Stimulated activated CD4-positive, alpha-beta T cell treated with anti-CD3 and anti-CD28 coated beads, Interleukin-12 subunit alpha, Interleukin-12 subunit beta, amount 100 ng/mL, for 48 hours (primary cell): ENCODE data around the gene CDC42EP4.
"Not testable (repeated sequence)": the region's sequence is repeated elsewhere in the genome, so short reads cannot be mapped to it uniquely, and the experiment has no call there.

Source experiments
- DNase-seq, 3 donors: peaks; one replicate each; pipeline ENCODE4 v3.0.0-alpha.2; 2020; ENCODE audit warnings: low read depth in 2 of 3, low spot score in 1 of 3

CDC42EP4 gene

DNA sequence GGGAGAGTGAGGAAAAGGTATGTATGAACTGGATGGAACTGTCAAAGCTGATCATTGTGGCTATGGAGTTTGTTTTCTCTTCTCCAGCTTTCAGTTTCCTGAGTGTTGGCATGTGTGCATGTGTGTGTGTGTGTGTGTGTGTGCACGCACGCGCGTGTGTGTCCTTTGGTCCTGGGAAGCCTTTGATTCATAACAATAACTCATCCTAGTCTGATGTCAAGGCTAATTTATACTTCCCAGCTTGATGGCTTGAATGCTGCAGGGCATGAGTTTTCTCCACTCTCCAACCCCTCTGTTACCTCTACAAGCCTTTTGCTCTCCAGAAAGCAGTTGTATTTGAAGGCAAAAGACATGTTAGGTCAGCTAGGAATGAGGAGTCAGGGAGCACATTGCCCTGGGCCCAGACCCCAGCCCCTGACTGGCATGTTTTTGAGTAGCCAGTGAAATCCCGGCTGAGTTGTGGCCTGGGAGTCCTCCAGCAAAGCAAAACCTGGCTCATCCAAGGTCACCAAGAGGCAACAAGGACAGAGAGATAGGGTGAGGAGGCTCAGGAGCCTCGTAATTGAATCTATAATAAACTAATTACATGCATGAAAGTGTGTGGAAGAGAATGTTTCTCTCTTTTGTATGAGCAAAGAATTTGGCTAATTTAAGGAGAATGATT is 8.9 kb upstream of the CDC42EP4 start:
- DNase-seq = no peak

DNA sequence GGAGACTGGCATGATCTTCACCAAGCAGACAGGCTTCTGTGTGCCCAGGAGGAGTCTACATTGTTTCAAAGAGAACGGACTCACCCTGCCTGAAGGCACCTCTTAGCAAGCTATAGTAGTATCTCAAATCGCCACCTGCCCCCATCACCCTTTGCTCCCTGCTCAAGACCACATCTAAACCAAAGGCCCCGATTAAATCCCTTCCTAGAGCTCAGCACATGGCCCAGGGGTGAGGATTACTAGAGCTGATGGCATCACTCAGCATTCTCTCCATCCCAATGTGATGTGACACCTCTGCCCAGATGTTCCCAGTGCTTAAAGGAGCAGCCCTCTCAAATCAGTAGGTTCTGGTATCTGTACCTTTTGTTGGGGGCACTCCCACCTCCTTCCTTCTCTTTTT is 8.0 kb upstream of the CDC42EP4 start:
- no peak for DNase-seq

DNA sequence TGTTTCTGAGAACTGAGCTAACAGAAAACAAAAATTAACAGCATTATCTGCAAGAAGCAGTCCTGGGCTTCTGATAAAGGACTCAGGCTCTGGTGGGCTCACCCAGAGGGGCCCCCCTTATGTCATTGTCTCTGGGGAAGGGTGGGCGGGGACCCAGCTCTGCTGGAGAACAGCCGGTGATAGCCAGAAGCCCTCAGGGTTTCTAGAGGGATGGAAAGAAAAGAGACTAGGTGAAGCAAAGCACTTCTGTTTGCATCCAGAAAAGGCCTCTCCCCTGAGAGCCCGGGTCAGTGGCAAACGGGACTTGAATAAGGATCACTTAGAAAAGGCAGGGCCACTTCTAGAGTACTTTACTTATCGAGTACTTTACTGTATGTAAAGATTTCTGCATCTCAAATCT is 7.0 kb upstream of the CDC42EP4 start:
- DNase-seq = no peak

DNA sequence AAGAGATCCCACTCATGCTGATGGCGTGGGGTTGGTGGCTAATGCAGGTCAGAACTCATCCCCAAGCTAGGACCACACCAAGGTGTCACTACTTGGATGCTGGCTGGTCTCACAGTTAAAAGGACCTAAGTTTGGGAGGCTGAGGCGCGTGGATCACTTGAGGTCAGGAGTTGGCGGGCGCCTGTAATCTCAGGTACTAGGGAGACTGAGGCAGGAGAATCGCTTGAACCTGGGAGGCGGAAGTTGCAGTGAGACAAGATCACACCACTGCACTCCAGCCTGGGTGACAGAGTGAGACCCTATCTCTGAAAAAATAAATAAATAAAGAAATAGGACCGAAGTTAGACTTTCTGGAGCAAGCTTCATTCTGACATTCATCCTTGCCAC is 6.6 kb upstream of the CDC42EP4 start:
- DNase-seq = no peak

DNA sequence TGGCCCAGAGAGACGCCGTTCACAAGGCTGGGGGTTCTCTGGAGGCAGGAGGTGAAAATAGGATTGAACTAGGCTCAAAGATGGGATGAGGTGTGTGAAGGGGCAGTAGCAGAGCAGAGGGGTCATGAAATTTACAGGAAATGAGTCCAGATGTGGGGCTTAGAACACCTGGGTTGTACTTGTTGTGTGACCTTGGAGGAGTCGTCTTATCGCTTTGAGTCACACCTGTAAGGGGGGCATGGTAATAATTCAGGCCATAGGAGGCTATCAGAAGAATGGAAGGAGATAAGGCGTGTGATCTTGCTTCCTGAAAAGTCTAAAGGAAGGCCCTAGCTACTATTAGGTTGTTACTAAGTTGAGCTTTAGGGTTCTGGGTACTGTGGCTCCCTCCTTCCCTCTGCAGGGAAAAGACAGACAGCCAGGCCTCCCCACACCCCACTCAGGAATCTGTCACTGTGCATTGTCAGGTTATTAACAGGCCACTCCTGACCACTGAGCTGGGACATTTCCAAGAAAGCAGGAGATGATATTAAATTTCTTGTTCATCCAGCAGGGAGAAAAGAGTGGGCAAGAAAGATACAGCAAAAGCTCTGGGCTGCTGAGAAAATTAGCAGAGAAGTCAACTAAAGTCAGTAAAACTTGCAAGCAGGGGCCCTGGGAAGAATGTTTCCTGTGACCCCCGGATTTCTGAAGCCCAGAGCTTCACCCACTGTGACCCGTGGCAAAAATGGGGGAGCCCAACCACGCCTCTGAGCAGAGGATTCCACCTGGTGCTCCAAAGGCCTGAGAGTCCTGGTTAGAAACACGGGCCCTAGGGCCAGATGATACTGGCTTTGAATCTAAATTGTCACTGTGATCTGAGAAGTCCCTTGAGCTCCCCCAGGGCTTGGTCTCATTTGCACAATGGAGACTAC is 6.0 kb upstream of the CDC42EP4 start:
- no peak for DNase-seq

DNA sequence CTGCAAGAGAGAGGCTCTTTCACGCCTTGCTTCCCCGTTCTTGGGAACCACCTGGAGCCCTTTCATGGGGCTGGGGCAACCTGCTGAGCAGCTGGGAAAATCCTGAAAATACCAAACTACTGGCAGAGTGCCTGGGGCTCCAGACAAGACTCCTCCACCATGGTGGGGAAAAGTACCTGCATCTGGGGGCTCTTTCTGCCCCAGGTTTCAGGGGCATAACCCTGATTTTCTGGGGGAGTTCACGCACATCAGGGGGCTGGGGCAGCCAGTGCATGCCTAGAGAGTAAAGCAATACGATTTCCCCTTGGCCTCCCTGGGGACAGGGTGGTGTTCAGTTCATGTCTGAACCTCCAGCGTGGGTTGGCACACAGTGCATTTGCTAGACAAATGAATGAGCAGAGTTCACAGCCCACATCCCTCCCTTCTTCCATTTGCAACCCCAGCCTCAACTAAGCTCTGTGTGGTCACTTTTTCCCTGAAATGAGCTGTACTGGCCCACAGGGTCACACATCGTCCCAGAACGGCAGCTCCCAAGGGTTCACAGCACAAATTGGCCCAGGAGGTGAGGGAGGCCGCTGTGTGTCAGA is 5.2 kb upstream of the CDC42EP4 start:
- DNase-seq = no peak

DNA sequence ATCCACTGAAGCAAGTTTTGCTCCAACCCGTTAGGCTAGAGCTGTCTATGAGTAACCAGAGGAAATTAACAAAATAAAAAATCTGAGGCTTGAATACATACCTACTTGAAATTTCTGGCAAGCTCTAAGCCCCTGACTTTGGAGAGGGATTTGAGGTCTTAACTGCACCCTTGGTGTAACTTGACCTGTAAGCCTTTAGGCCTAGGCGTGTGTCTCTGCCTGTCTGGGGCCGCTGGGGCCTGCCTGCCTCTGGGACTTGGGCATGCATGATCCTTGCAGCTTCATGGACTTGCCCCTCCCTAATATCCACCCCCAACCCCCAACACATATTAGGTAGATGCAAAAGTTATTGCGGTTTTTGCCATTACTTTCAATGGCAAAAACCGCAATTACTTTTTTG is 3.7 kb upstream of the CDC42EP4 start:
- no peak for DNase-seq

DNA sequence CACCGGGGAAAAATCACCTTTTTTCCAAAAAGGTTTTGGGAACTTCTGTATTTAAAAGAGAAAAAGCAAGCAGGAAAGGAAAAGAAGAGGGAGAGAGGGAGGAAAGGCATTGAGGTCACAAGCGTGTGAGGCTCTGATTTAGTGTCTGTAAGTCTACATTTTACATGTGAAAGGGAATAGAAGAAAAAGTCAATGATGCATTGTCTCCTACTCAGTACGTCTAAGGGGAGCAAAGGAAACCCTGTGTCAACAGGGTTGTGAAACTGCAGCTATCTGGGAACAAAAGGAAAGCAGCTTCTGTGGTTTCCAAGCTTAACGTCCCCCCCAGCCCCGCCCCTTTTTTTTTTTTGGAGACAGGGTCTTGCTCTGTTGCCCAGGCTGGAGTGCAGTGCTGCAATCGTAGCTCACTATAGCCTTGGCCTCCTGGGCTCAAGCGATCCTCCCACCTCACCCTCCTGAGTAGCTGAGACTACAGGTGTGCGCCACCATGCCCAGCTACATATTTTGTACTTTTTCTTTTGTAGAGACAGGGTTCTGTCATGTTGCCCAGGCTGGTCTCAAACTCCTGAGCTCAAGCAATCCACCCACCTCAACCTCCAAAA is 1.8 kb upstream of the CDC42EP4 start:
- DNase-seq = no peak

DNA sequence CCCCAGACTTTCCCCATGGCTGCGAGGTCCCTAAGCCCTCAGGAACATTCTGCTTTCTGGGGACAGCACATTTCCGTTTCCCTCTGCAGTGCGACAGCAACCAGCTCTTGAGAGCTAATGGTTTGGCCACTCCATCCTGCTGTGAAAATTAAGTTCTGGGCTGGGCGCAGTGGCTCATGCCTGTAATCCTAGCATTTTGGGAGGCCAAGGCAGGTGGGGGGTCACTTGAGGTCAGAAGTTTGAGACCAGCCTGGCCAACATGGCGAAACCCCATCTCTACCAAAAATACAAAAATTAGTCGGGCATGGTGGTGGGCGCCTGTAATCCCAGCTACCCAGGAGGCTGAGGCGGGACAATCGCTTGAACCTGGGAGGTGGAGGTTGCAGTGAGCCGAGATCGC is 1.1 kb upstream of the CDC42EP4 start:
- not testable (repeated sequence) for DNase-seq

DNA sequence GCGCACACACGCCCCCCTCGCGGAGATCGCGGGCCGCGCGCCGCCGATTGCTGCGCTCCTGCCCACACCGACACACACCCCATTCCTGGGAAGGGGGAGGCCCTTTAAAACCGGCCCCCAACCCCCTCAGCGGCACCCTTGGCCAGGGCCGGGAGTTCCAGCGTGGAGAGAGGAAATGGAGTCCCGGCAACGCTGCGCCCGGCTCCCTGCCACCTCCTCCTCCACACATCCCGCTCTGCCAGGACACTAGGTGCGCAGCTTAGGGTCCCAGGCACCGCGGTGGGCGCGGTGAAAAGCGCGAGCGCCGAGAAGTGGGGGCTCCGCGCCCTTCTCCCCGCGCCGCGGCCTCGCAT is 397 bp downstream of the CDC42EP4 start:
- DNase-seq = no peak

DNA sequence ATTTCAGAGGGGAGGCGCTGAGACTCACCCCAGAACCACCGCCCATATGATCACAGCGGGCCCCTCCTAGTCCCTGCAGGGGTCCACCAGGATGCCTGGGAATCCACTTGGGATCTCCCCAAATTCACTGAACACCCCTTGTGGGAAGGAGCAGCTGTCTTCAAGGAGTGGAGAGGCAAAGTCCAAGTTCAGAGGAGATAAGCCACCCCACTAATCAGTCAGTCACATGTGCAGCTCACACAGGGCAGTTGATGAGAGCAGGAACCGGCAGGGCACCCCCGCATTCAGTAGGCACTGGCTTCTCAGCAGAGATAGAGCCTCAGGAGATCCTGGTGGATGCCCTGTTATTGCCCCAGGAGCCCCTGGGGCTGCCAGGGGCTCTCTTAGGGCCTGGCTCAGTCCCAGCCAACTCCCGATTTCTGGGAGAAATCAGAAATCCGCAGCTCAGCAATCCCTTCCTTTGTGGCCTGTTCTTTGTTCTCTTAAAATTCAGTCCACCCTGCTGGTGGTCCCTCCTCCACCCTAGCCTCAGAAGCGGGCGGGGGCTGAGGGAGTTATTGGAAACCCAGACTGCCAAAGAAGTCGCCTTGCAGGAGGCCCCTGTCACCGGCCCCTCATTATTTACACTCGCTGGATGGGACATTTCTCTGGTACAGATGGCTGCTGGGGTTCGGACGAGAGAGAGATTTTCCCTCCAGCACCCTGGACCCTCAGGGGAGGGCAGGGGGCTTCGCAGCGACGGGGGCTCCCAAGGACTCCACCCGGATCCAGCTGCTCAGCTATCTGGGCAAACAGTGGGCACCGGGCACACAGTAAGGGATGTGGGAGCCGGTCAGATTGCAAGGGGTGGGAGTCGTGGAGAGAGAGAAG is 1.8 kb downstream of the CDC42EP4 start:
- no peak for DNase-seq

DNA sequence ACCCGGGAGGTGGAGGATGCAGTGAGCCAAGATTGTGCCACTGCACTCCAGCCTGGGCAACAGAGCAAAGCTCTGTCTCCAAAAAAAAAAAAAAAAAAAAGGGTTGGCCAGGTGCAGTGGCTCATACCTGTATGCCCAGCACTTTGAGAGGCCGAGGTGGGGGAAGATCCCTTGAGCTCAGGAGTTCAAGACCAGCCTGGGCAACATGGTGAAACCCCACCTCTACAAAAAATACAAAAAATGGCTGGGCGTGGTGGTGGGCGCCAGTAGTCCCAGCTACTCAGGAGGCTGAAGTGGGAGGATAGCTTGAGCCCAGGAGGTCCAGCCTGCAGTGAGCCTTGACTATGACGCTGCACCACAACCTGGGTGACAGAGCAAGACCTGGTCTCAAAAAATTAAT is 2.8 kb downstream of the CDC42EP4 start:
- not testable (repeated sequence) for DNase-seq

DNA sequence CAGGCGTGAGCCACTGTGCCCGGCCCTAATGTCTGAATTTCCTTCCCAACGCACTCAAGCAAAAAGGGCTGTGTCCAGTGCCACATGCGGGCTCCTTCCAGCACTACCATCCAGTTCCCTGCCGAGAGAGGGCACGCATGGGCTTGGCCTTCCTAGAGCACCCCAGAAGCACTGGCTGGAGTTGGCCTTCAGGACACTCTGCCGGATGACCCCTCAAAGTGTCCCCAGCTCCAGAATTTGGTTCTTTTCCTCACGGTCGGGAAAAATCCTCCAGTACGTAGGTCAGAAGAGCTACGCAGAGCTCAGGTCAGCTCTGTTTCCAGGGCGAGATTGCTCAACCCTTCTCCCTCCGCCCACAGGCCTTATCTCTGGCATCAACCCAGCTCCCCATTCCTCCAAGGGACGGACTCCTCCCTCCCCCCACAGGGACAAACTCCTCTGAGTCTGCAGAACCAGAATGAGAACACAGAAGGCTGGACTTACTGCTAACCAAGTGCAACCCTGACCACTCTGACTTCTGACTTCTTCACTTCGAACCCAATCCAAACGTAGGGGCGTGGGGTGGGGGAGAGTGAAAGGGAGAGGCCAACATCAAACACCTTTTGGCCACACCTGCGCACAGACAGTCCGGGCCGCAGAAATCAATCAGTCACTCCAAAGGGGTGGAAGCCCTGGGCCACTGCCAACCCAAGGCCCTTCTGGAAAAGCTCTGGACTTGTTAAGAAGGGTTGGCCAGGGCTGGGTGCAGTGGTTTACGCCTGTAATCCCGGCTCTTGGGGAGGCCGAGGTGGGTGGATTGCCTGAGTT is 3.6 kb downstream of the CDC42EP4 start:
- DNase-seq = no peak

DNA sequence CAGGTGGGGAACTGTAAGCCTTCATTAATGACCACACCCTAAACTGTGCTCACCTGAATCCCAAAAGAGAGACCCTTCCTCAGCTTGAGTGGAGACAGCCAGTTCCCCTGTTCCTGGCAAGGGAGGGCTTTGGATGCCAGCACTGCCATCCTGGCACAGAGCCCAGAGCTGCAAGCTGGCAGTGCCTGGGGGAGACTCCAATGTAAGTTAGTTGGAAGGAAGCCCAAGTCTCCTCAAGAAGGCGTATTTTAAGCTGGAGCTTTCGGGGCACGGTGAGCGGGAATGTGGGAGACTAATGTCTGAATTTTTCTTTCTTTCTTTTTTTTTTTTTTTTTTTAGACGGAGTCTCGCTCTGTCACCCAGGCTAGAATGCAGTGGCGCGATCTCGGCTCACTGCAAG is 4.7 kb downstream of the CDC42EP4 start:
- DNase-seq = no peak

DNA sequence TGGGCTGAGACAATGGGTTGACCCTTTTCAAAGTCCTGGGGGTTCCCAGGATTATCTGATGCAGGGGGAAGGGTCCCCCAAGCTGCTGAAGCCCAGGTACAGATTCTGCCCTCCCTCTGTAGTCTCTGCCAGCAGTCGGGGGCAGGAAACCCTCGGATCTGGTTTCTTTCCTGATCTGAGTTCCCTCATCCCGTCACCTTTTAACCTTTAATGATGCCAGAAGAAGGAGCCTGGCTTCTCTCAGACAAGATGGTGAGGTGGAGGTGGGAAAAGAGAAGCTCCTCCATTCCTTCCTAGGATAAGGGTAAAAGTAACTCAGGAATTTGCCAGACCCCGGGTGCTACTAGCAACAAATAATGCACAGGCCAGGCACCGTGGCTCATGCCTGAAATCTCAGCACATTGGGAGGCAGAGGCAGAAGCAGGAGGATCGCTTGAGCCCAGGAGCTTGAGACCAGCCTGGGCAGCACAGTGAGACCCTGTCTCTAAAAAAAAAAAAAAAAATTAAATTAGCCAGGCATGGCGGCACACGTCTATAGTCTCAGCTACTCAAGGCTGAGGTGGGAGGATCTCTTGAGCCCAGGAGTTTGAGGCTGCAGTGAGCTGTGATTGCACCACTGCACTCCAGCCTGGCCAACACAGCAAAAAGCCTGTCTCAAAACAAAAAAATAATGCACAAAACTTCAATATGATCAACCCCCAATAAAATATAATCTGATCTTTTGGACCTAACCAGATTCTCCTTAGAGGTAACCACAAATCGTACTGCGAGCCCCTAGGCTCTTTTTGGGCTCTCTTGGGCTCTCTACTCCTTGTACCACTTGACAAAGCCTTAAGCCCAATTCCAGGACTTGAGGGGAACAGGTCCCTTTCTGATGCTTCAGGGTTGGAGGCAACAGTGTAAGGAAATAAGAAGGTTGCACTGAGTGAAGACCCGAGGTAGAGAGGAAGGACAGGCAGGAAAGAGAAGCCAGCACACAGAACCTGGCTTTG is 5.7 kb downstream of the CDC42EP4 start:
- DNase-seq = no peak

DNA sequence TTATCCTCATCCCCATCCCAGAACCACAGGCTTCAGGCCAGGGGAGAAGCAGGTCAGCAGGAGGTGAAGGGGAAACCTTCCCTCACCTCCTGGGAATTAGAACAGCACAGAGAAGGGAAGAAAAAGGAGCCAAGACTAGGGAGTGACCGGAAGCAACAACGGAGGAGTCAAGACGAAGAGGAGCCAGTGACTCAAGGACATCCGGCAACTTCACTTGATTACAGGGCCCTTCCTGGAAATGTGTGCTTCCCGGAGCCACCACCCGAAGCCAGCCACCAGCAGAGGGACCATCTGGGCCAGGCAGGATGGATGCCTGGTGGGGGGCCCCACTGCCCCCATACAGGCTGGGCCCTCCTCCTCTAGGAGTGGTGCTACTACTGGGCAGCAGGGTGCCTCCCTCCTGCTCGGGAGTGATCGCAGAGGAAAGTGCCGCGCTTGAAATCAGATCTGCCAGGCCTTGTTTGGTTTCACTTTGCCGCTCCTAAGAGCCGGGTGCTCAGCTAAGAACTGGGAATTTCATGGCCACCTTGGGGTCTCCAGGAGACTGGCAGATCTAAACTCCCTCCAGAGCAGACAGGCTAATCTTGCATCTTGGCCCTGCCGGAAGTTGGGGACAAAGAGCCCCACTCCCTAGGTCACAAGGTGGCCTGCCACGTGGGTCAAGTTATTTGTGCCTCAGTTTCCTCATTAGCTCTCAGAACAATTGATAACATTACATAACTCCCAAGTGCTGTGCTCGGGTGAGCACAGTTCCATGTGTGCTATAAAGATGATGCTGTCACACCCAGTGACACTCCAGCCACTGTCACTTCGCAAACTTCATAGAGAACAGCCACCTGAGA is 6.6 kb downstream of the CDC42EP4 start:
- no peak for DNase-seq

DNA sequence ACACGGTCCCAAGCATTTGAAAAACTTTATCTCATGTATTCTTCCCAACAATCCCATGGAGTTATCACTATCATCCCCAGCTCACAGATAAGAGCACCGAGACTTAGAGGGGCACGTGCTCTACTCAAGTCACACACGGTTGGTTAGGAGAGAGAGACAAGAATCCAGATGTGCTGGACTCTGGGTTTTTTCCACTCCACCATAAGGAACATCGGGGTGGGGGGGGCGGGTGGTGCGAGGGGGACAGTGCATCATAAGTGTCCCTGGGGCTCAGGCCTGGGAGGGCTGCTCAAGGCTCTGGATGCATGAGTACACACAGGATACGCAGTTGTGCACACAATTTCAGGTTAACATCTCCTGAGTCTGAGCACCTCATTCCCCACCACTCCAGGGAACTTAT is 7.4 kb downstream of the CDC42EP4 start:
- no peak for DNase-seq

DNA sequence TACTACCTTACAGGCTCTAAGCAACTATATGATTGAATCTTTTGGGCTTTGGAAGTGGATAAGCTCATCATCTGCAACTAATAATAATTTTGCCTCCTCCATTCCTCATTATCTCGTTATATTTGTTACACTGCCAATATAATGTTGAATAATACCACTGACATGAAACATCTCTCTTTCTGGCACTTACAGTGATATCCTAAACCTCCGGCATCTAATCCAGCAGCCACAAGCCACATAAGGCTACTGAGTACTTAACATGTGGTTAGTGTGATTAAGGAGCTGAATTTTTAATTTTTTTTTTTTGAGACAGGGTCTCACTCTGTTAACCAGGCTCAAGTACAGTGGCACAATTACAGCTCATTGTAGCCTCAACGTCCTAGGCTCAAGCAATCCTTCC is 9.6 kb downstream of the CDC42EP4 start:
- DNase-seq = no peak
